Measurements from ENCODE around the gene PUS10. TPM values are rescaled to one million over a fixed set of nuclear protein-coding genes. Genes with fewer than 3 reads are reported as not detected.

Gene PUS10
- total and polyA plus RNA-seq, 2 of the 4 experiments (the other 2 are of a cell fraction) = 4.4 to 5.7 TPM

- Histone ChIP-seq H3K9me1 (ENCODE audit: insufficient read depth, low read length) (peaks cover 3% of the 10 kb centered on the region; the same call in 1 of the 2 replicates), H3K79me1 (ENCODE audit: low read depth in 1 of 2, low read length in 2 of 2) (peaks cover 15 to 46% of the 10 kb centered on the region in 2 experiments), H3K27ac (ENCODE audit: insufficient read depth, low read length) (no peak overlapping the region), H3K4me1 (ENCODE audit: control insufficient read depth, insufficient read depth, low read length) (no peaks in the 10 kb centered on the region; the same call in 1 of the 2 replicates), H3K23ac (ENCODE audit: low read depth, low read length) (no peak overlapping the region), H2BK15ac (ENCODE audit: low read depth, low read length) (no peak overlapping the region), H3K36me3 (ENCODE audit: control insufficient read depth, insufficient read depth, low read length) (peaks cover 7% of the 10 kb centered on the region), H2BK120ac (ENCODE audit: low read depth, low read length) (no peak overlapping the region), H3K9me3 (ENCODE audit: control insufficient read depth, insufficient read depth, low read length) (no peaks in the 10 kb centered on the region), H4K91ac (ENCODE audit: insufficient read depth, low read depth, low read length) (no peak overlapping the region), H4K5ac (ENCODE audit: low read depth, low read length) (no peak overlapping the region), H4K8ac (ENCODE audit: low read depth in 2 of 2, low read length in 2 of 2) (no peak overlapping the region), H3K56ac (ENCODE audit: extremely low read depth, insufficient read depth, low read length) (no peak overlapping the region), H2AFZ (replicated peaks; ENCODE audit: low read length, poor library complexity) (no peak overlapping the region), H3K27me3 (ENCODE audit: control insufficient read depth, insufficient read depth, low read length) (no peaks in the 10 kb centered on the region), H2BK20ac (ENCODE audit: low read depth, low read length) (no peak overlapping the region), H3K9ac (ENCODE audit: low read depth, low read length) (no peak overlapping the region), H3K4me3 (ENCODE audit: insufficient read depth, low read depth, low read length) (no peak overlapping the region), H4K20me1 (ENCODE audit: insufficient read depth, low read length) (peaks cover 14% of the 10 kb centered on the region), H2AK9ac (replicated peaks; ENCODE audit: low read depth, low read length, poor library complexity) (no peak overlapping the region), H3K4ac (ENCODE audit: low read depth, low read length) (no peak overlapping the region), H3K14ac (replicated peaks; ENCODE audit: low read depth, low read length) (no peak overlapping the region), H3K4me2 (ENCODE audit: low read depth, low read length) (no peak overlapping the region), H2BK5ac (ENCODE audit: low read depth, low read length, poor library complexity, severe bottlenecking) (no peak overlapping the region), H2AK5ac (ENCODE audit: low read depth, low read length) (no peak overlapping the region), H3K18ac (ENCODE audit: low read depth, low read length) (no peak overlapping the region)
- BruUV-seq (replicated peaks) = no TSS peak
- DNase-seq (no peak), ATAC-seq (ENCODE audit: low read depth) (no peak)
- WGBS, 2 experiments (ENCODE audit: extremely low coverage in 2 of 2, insufficient read length in 1 of 2) = 83% methylated on average over 2 of the region's 6 CpGs; no CpG with 5 or more reads in 1 of the 2 experiments
- intact Hi-C loops (cut with micrococcal nuclease) = no loop called here
- ChIA-PET CTCF (no interaction called here), POLR2A (ENCODE audit: unreplicated experiment) (no interaction called here)
- in situ Hi-C loops (cut with MboI; ENCODE audit: low sequenced_read_pairs) = no loop called here
- TF ChIP-seq RFX5 (IDR thresholded peaks at IDR 0.05; ENCODE audit: low read depth, low read length) (no peak), RCOR1 (IDR thresholded peaks at IDR 0.05; ENCODE audit: insufficient replicate concordance, low read length) (no peak), BHLHE40 (IDR thresholded peaks at IDR 0.05; ENCODE audit: low read depth, low read length) (no peak), NFE2L2 (IDR thresholded peaks at IDR 0.05; ENCODE audit: low read depth, low read length) (no peak), SMC3 (IDR thresholded peaks at IDR 0.05; ENCODE audit: low read depth, low read length) (no peak), USF2 (IDR thresholded peaks at IDR 0.05; ENCODE audit: low read depth, low read length) (no peak), FOS (IDR thresholded peaks at IDR 0.05; ENCODE audit: low read depth, low read length) (no peak), MAZ (IDR thresholded peaks at IDR 0.05; ENCODE audit: borderline replicate concordance, low read depth, low read length) (no peak), CEBPB (IDR thresholded peaks at IDR 0.05; ENCODE audit: low read depth, low read length) (no peak), MAFK (IDR thresholded peaks at IDR 0.05; ENCODE audit: low read depth, low read length) (no peak), RAD21 (IDR thresholded peaks at IDR 0.05; ENCODE audit: low read length) (no peak), CHD1 (IDR thresholded peaks at IDR 0.05; ENCODE audit: low read depth, low read length) (no peak), CTCF (conservative IDR thresholded peaks at IDR 0.05; ENCODE audit: low read depth, low read length) (no peak), POLR2A (IDR thresholded peaks at IDR 0.05; ENCODE audit: low read depth, low read length) (no peak)
- TF ChIP-seq, protein P1, sequence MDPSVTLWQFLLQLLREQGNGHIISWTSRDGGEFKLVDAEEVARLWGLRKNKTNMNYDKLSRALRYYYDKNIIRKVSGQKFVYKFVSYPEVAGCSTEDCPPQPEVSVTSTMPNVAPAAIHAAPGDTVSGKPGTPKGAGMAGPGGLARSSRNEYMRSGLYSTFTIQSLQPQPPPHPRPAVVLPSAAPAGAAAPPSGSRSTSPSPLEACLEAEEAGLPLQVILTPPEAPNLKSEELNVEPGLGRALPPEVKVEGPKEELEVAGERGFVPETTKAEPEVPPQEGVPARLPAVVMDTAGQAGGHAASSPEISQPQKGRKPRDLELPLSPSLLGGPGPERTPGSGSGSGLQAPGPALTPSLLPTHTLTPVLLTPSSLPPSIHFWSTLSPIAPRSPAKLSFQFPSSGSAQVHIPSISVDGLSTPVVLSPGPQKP (IDR thresholded peaks at IDR 0.05; ENCODE audit: borderline replicate concordance, low read depth, low read length) = no peak
- dilution Hi-C loops (cut with HindIII; ENCODE audit: low sequenced_read_pairs, unreplicated experiment) = no loop called here
These were observed 3.2 kb upstream of the PUS10 start for GRCh38 chr2:61021228-61021660.
